ENCODE results near the gene MYNN.

Gene MYNN

GRCh38 chr3:169780742-169781141, 7.5 kb downstream of the MYNN start:
- DNase-seq: no peak

GRCh38 chr3:169781209-169781855, 8.1 kb downstream of the MYNN start:
- no peak for DNase-seq

GRCh38 chr3:169787120-169787519, 13.9 kb downstream of the MYNN start:
- no peak for DNase-seq

GRCh38 chr3:169787791-169788190, 14.6 kb downstream of the MYNN start:
- no peak for DNase-seq

- DNase-seq: no peak
Observed at GRCh38 chr3:169790219-169790618, 17.0 kb downstream of the MYNN start.

GRCh38 chr3:169790687-169791429, 17.7 kb downstream of the MYNN start:
- DNase-seq: no peak

GRCh38 chr3:169792359-169792758, 19.2 kb downstream of the MYNN start:
- DNase-seq: no peak

GRCh38 chr3:169804681-169805080, 31.5 kb downstream of the MYNN start:
- DNase-seq: no peak

- DNase-seq: no peak
Observed at GRCh38 chr3:169809230-169809795, 36.1 kb downstream of the MYNN start.

- peak; percentile 72 for DNase-seq
Observed at GRCh38 chr3:169811631-169812331, 38.6 kb downstream of the MYNN start.

GRCh38 chr3:169812332-169813235, 39.4 kb downstream of the MYNN start, which contains the start of the genes LRRC34 and LRRIQ4:
TSS of gene LRRC34 (minus strand) at chr3:169812904. CDS start at chr3:169812548, 356 bp downstream.
TSS of gene LRRIQ4 (plus strand) at chr3:169812870. CDS start at chr3:169821922, 9,052 bp downstream.
- DNase-seq: peak; percentile 97

- DNase-seq: no peak
Observed at GRCh38 chr3:169813278-169813677, 40.1 kb downstream of the MYNN start.

- peak; percentile 94 for DNase-seq
Observed at GRCh38 chr3:169813757-169814517, 40.7 kb downstream of the MYNN start.

GRCh38 chr3:169815590-169816150, 42.5 kb downstream of the MYNN start:
- DNase-seq: no peak

- no peak for DNase-seq
Observed at GRCh38 chr3:169818316-169818715, 45.1 kb downstream of the MYNN start.

- DNase-seq: no peak
Observed at GRCh38 chr3:169822091-169822490, 48.9 kb downstream of the MYNN start.

- DNase-seq: no peak
Observed at GRCh38 chr3:169822540-169822939, 49.3 kb downstream of the MYNN start.

- DNase-seq: no peak
Observed at GRCh38 chr3:169822983-169823382, 49.8 kb downstream of the MYNN start.

- no peak for DNase-seq
Observed at GRCh38 chr3:169825316-169825715, 52.1 kb downstream of the MYNN start.

GRCh38 chr3:169827712-169828111, 54.5 kb downstream of the MYNN start:
- no peak for DNase-seq

- DNase-seq: no peak
Observed at GRCh38 chr3:169835533-169835932, 62.3 kb downstream of the MYNN start.

Measured in COR-L47 (cell line).